BE2C (cell line): ENCODE results near the gene PRDM16.

Experiments used
- DNase-seq: peaks from one replicate; pipeline ENCODE4 v3.0.0-alpha.2; 2020
- H3K27me3 ChIP-seq: fragments of 250-450 bp; sonication (Bioruptor Pico); 2 replicates; pipeline ENCODE4 v1.5.1; 2020; ENCODE audit warnings: mild to moderate bottlenecking
- H3K36me3 ChIP-seq: fragments of 250-450 bp; sonication (Bioruptor Pico); 2 replicates; pipeline ENCODE4 v1.5.1; 2020; ENCODE audit warnings: mild to moderate bottlenecking
- H3K4me1 ChIP-seq: fragments of 250-450 bp; sonication (Bioruptor Pico); 2 replicates; pipeline ENCODE4 v1.5.1; 2020
- H3K4me3 ChIP-seq: 2 replicates; pipeline ENCODE4 v1.5.1; 2011; ENCODE audit warnings: low read depth, low read length
- H3K9me3 ChIP-seq: fragments of 250-450 bp; sonication (Bioruptor Pico); 2 replicates; pipeline ENCODE4 v1.5.1; 2020
- TF ChIP-seq, protein P1 (sequence below): IDR thresholded peaks from 2 replicates; pipeline ENCODE4 v1.5.1; 2012; ENCODE audit warnings: mild to moderate bottlenecking, low read depth, low read length

PRDM16 gene

DNA sequence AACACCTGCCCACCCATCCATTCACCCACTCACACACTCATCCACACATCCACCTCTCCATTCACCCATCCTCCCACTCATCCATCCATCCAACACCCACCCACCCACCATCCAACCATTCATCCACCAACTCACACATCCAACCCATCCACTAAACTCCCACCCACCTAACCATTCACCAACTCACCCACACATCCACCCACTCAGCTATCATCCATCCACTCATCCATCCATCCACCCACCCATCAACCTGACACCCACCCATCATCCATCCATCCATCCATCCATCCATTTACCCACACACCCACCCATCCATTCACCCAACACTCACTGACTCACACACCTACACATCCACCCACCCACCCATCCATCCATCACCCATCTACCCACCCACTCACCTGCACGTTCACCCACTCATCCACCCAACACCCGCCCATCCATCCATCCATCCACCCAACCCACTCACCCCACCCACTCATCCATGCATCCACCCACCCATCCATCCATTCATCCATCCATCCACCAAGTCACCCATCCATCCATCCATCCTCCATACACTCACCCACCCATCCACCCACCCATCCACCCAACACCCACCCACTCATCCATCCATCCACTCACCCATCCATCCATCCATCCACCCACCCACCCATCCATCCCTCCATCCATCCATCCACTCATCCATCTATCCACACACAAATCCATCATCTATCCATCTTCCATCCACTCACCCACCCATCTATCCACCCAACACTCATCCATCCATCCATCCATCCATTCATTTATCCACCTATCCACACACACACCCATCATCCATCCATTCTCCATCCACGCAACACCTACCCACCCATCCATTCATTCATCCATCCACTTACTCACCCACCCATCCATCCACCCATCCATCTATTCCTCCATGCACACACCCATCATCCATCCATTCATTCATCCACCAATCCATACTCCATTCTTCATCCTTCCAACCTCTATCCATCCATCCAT lies 17.4 kb upstream of the PRDM16 start:
- no peak for DNase-seq
- no peak overlapping the region for H3K4me3 ChIP-seq
- H3K4me1 ChIP-seq, result no peaks in the 10 kb centered on the region
- no peaks in the 10 kb centered on the region for H3K9me3 ChIP-seq
- TF ChIP-seq, protein P1, sequence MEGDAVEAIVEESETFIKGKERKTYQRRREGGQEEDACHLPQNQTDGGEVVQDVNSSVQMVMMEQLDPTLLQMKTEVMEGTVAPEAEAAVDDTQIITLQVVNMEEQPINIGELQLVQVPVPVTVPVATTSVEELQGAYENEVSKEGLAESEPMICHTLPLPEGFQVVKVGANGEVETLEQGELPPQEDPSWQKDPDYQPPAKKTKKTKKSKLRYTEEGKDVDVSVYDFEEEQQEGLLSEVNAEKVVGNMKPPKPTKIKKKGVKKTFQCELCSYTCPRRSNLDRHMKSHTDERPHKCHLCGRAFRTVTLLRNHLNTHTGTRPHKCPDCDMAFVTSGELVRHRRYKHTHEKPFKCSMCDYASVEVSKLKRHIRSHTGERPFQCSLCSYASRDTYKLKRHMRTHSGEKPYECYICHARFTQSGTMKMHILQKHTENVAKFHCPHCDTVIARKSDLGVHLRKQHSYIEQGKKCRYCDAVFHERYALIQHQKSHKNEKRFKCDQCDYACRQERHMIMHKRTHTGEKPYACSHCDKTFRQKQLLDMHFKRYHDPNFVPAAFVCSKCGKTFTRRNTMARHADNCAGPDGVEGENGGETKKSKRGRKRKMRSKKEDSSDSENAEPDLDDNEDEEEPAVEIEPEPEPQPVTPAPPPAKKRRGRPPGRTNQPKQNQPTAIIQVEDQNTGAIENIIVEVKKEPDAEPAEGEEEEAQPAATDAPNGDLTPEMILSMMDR, result no peak
- H3K36me3 ChIP-seq, result no peaks in the 10 kb centered on the region
- no peaks in the 10 kb centered on the region for H3K27me3 ChIP-seq

DNA sequence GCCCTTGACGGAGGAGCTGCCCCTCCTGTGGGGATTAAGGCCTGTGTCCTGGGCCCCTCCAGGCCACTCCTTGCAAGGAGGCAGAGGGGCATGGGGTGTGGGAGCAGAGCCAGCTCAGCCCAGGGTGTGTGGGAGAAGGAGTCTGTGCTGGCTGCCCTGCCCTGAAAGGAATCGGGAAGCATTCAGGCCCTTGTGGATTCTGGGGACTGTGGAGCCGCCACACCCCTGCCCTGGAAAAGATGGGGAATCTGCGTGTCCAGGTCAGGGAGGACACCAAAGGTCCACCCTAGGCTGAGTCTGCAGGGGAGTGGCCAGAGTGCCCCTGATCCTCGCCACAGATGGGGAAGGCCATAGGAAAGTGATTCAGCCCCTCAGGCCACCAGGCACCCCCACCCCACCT lies 16.5 kb upstream of the PRDM16 start:
- TF ChIP-seq, protein P1, result no peak
- no peaks in the 10 kb centered on the region for H3K36me3 ChIP-seq
- H3K4me1 ChIP-seq, result no peaks in the 10 kb centered on the region
- H3K4me3 ChIP-seq, result no peak overlapping the region
- H3K27me3 ChIP-seq, result no peaks in the 10 kb centered on the region
- DNase-seq, result no peak
- no peaks in the 10 kb centered on the region for H3K9me3 ChIP-seq

DNA sequence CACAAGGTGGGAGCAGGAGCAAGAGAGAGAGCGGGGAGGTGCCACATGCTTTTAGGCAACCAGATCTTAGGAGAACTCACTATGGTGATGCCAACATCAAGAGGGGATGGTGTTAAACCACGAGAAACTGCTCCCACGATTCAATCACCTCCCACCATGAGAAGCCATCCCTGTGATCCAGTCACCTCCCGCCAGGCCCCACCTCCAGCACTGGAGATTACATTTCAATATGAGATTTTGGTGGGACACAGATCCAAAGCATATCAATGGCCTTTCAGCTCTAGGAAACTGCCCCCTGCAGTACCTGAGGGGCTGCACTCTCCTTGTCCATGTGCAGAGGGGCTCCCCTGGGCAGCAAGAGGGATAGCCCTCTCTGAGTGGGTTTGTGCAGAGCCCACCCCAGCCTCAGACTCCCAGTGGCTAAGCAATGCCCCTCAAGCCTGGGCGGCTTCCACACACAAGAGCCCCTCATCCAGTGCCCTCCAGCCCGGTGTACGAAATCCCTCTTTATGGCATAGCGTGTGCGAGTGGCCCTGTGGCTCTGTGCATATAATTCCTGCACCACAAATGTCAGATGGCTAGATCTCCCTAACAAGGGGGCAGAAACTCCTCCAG lies 15.5 kb upstream of the PRDM16 start:
- no peak overlapping the region for H3K4me3 ChIP-seq
- TF ChIP-seq, protein P1, result no peak
- no peak for DNase-seq
- no peaks in the 10 kb centered on the region for H3K27me3 ChIP-seq
- no peaks in the 10 kb centered on the region for H3K36me3 ChIP-seq
- H3K4me1 ChIP-seq, result no peaks in the 10 kb centered on the region
- H3K9me3 ChIP-seq, result no peaks in the 10 kb centered on the region

DNA sequence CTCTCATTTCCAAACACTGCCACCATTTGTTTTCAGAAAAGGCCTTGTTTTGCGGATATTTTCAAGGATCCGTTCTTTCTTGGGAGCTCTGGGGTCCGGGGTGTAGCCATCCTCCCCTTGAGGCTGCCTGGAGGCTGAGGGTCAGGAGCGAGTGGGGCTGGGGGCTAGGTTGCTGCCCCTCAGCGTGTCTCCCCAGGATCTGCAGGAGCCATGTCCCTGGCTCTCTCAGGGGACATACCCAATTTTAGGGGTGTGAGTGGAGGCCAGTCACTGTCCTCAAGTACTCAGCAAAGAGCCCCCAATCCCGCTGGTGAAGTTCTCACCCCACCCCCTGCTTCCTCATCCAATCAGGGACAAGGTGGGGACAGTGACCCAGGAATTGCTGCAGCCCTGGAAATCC lies 15.0 kb upstream of the PRDM16 start:
- TF ChIP-seq, protein P1, result no peak
- H3K4me1 ChIP-seq, result no peaks in the 10 kb centered on the region
- H3K36me3 ChIP-seq, result no peaks in the 10 kb centered on the region
- H3K27me3 ChIP-seq, result no peaks in the 10 kb centered on the region
- no peak for DNase-seq
- no peaks in the 10 kb centered on the region for H3K9me3 ChIP-seq
- no peak overlapping the region for H3K4me3 ChIP-seq

DNA sequence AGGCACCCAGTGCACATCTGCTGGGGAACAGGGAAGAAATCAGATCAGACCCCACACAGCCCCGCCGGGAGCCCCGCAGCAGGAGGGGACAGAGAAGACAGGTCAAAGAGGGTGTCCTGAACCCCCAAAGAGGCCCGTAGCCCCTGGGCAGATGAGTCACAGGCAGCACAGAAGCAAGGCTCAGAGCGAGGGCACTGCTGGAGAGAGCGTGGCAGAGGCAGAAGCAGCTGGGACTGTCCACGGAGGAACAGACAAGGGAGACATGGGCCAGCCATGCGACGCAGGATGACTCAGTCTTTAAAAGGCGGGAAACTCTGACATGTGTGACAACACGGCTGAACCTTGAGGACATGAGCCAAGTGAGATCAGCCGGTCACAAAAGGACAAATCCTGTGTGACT lies 14.5 kb upstream of the PRDM16 start:
- no peaks in the 10 kb centered on the region for H3K4me1 ChIP-seq
- no peaks in the 10 kb centered on the region for H3K27me3 ChIP-seq
- TF ChIP-seq, protein P1, result no peak
- H3K4me3 ChIP-seq, result no peak overlapping the region
- no peaks in the 10 kb centered on the region for H3K36me3 ChIP-seq
- DNase-seq, result no peak
- H3K9me3 ChIP-seq, result no peaks in the 10 kb centered on the region

DNA sequence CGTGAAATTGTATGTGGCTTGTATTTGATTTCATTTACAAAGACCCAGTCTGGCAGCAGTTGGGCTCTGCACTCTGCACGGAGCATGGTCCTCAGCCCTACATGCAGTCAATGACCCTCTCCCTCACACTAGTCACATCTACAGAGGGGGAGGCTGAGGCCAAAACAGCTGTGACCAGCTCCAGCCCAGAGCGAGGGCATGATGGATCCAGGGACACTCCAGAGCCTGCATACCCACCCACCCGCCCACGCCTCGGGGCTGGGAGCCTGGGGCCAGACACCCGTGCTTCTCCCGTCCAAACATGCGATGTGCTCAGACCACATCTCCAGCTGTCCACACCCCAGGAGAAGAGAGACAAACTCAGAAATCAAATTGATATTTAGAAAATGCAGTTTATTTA lies 14.0 kb upstream of the PRDM16 start:
- DNase-seq, result no peak
- H3K27me3 ChIP-seq, result no peaks in the 10 kb centered on the region

More for the DNA sequence above, 14.0 kb upstream of the PRDM16 start:
- no peaks in the 10 kb centered on the region for H3K4me1 ChIP-seq
- H3K36me3 ChIP-seq, result no peaks in the 10 kb centered on the region
- no peak overlapping the region for H3K4me3 ChIP-seq
- TF ChIP-seq, protein P1, result no peak
- no peaks in the 10 kb centered on the region for H3K9me3 ChIP-seq
